Trophoblast cell (in vitro differentiated cells and primary cell): ENCODE measurements around the gene TMEM14B. TPM values are rescaled to one million over a fixed set of nuclear protein-coding genes. Genes with fewer than 3 reads are reported as not detected.

Experiments used
- DNase-seq, 2 donors: peaks; one replicate each; pipeline ENCODE4 v3.0.0-alpha.2; 2016
- H2AFZ ChIP-seq: 2 replicates; pipeline ENCODE4 v1.6.1; 2013; ENCODE audit warnings: low read length, moderate library complexity, mild to moderate bottlenecking; ENCODE audit not compliant: insufficient read depth, poor library complexity
- H2AK5ac ChIP-seq: 2 replicates; pipeline ENCODE4 v1.6.1; 2013; ENCODE audit warnings: mild to moderate bottlenecking, low read length
- H2BK120ac ChIP-seq: 2 replicates; pipeline ENCODE4 v1.6.1; 2013; ENCODE audit warnings: low read length, mild to moderate bottlenecking, moderate library complexity; ENCODE audit not compliant: insufficient read depth, poor library complexity
- H2BK12ac ChIP-seq: 2 replicates; pipeline ENCODE4 v1.6.1; 2013; ENCODE audit warnings: mild to moderate bottlenecking, low read length, moderate library complexity
- H2BK5ac ChIP-seq: 2 replicates; pipeline ENCODE4 v1.6.1; 2013; ENCODE audit warnings: low read length, low read depth, moderate library complexity, mild to moderate bottlenecking; ENCODE audit not compliant: poor library complexity
- H3K14ac ChIP-seq: 2 replicates; pipeline ENCODE4 v1.6.1; 2013; ENCODE audit warnings: mild to moderate bottlenecking, low read length
- H3K18ac ChIP-seq: 2 replicates; pipeline ENCODE4 v1.6.1; 2013; ENCODE audit warnings: mild to moderate bottlenecking, low read length
- H3K23ac ChIP-seq: 2 replicates; pipeline ENCODE4 v1.6.1; 2013; ENCODE audit warnings: low read length
- H3K27ac ChIP-seq: 2 replicates; pipeline ENCODE4 v1.5.1; 2013; ENCODE audit warnings: low read depth, mild to moderate bottlenecking, inconsistent platforms, low read length, moderate library complexity
- H3K27me3 ChIP-seq: 2 replicates; pipeline ENCODE4 v1.6.1; 2013; ENCODE audit warnings: inconsistent platforms, mild to moderate bottlenecking, low read length, moderate library complexity; ENCODE audit not compliant: insufficient read depth
- H3K36me3 ChIP-seq, 2 experiments: 1 replicate in 1 of 2; 2 replicates in 1 of 2; pipeline ENCODE4 v1.6.1; 2013; ENCODE audit warnings: low read length in 2 of 2, mild to moderate bottlenecking in 2 of 2, moderate library complexity in 1 of 2; ENCODE audit not compliant: insufficient read depth in 2 of 2, control insufficient read depth in 1 of 2
- H3K4ac ChIP-seq: 2 replicates; pipeline ENCODE4 v1.6.1; 2013; ENCODE audit warnings: low read depth, mild to moderate bottlenecking, low read length, moderate library complexity
- H3K4me1 ChIP-seq, 2 experiments: 1 replicate in 1 of 2; 2 replicates in 1 of 2; pipeline ENCODE4 v1.6.1; 2013; ENCODE audit warnings: low read length in 2 of 2, mild to moderate bottlenecking in 2 of 2, moderate library complexity in 1 of 2; ENCODE audit not compliant: insufficient read depth in 2 of 2, control insufficient read depth in 1 of 2
- H3K4me2 ChIP-seq: 2 replicates; pipeline ENCODE4 v1.6.1; 2013; ENCODE audit warnings: inconsistent platforms, mild to moderate bottlenecking, low read length, moderate library complexity
- H3K4me3 ChIP-seq: 2 replicates; pipeline ENCODE4 v1.5.1; 2013; ENCODE audit warnings: mild to moderate bottlenecking, low read depth, low read length, inconsistent platforms
- H3K79me1 ChIP-seq: one replicate; pipeline ENCODE4 v1.6.1; 2013; ENCODE audit warnings: low read length
- H3K79me2 ChIP-seq: 2 replicates; pipeline ENCODE4 v1.6.1; 2013; ENCODE audit warnings: low read length, mild to moderate bottlenecking; ENCODE audit not compliant: control insufficient read depth, insufficient read depth, poor library complexity
- H3K9ac ChIP-seq: 2 replicates; pipeline ENCODE4 v1.6.1; 2013; ENCODE audit warnings: mild to moderate bottlenecking, low read length
- H3K9me3 ChIP-seq: 2 replicates; pipeline ENCODE4 v1.6.1; 2013; ENCODE audit warnings: low read depth, mild to moderate bottlenecking, control low read depth, inconsistent platforms, low read length; ENCODE audit not compliant: insufficient read depth
- H4K12ac ChIP-seq: 2 replicates; pipeline ENCODE4 v1.6.1; 2013; ENCODE audit warnings: low read depth, mild to moderate bottlenecking, low read length, moderate library complexity
- H4K8ac ChIP-seq: 2 replicates; pipeline ENCODE4 v1.6.1; 2013; ENCODE audit warnings: low read depth, mild to moderate bottlenecking, low read length, moderate library complexity
- H4K91ac ChIP-seq: one replicate; pipeline ENCODE4 v1.6.1; 2013; ENCODE audit warnings: low read depth, mild to moderate bottlenecking, low read length, moderate library complexity
- WGBS: extraction: QIAGEN DNeasy Blood & Tissue Kit; methylation state at CpG from one replicate; pipeline ENCODE4 v1.1.7; 2013; ENCODE audit warnings: missing lambda C conversion rate; ENCODE audit not compliant: insufficient read length, insufficient coverage; ENCODE audit errors: extremely low coverage; 5-methylcytosine and 5-hydroxymethylcytosine counted together
- polyA plus RNA-seq: library from polyadenylated mRNA; stranded (reverse); fragments of 200-250 nt; gene quantifications from 2 replicates; pipeline ENCODE4 v1.2.3, GENCODE V29; 2013

The TMEM14B gene
- polyA plus RNA-seq: 66.2 and 69.3 TPM in 2 replicates

DNA sequence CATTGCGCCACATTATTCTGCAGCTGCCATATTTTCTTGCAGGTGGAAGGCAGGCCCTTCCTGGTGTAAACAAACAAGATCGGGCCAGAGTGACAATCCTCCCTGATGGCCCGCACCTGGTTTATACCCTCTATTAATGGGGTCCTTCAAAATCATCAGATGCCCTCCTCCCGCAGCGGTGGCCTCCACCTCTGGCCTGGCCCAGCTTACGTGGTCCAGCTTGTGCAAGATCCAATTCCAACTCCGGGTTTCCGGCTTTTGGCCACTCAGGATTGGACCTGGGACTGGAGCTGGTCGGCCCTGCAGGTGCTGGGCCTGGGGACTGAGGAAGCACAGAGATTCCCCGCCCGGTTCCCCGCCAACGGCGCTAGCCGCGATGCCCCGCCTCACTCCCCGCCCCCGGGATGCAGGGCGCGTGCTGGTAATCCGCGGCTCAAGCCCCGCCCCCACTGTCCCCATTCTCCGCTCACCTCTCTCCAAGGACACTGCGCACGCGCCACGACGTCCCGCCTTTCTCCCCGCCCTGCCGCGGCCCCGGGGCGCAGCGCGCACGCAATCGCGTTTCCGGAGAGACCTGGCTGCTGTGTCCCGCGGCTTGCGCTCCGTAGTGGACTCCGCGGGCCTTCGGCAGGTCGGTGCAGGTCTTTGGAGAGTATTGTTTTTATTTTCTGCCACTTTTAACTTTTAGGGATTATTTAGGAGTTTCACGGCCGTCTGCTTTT is at the start of gene TMEM14B:
TMEM14B (plus strand) TSS at position 555 of the 722 bp plus-strand sequence. CDS start 1,441 bp downstream, outside the sequence.
- Histone ChIP-seq H3K23ac (no peak within 1 kb of the TSS), H4K8ac (peak within 1 kb of the TSS; percentile 78), H3K9ac (peak within 1 kb of the TSS; percentile 89), H3K79me1 (peaks cover 7% of the 10 kb centered on the region), H3K4me3 (peak within 1 kb of the TSS; percentile 83), H2BK12ac (no peak within 1 kb of the TSS), H2AK5ac (peak within 1 kb of the TSS; percentile 12), H3K18ac (peak within 1 kb of the TSS; percentile 49), H3K36me3 (peaks cover 6 to 20% of the 10 kb centered on the region in 2 experiments), H3K4me2 (peak within 1 kb of the TSS; percentile 90), H4K12ac (peak within 1 kb of the TSS; percentile 78), H2AFZ (peak within 1 kb of the TSS; percentile 62), H2BK5ac (peak within 1 kb of the TSS; percentile 24), H3K4ac (peak within 1 kb of the TSS; percentile 68), H3K27me3 (no peaks in the 10 kb centered on the region), H3K4me1 (peaks cover 3 to 8% of the 10 kb centered on the region in 2 experiments), H3K79me2 (peaks cover 6% of the 10 kb centered on the region), H3K27ac (peak within 1 kb of the TSS; percentile 25), H3K9me3 (no peaks in the 10 kb centered on the region), H2BK120ac (peak within 1 kb of the TSS; percentile 74), H3K14ac (peak within 1 kb of the TSS; percentile 73), H4K91ac (peak within 1 kb of the TSS; percentile 54)
- peak; percentile 99 for DNase-seq
- no CpG with 5 or more reads among the region's 52 CpGs for WGBS

DNA sequence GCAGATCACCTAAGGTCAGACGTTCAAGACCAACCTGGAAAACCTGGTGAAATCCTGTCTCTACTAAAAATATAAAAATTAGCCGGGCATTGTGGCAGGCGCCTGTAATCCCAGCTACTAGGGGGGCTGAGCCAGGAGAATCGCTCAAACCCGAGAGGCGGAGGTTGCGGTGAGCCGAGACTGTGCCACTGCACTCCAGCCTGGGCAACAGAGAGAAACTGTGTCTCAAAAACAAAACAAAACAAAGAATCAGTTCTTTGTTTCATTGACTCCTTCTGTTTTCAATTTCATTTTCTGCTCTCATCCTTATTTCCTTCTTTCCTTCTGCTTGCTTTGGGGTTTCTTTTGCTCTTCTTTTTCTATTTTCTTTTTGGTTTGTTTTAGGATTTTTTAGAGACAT is 33.6 kb upstream of the TMEM14B start:
- WGBS: no CpG with 5 or more reads among the region's 8 CpGs
- H3K4me3 ChIP-seq: no peak overlapping the region
- H3K27me3 ChIP-seq: no peaks in the 10 kb centered on the region
- H3K4ac ChIP-seq: no peak overlapping the region
- no peak overlapping the region for H3K9ac ChIP-seq
- no peak overlapping the region for H3K27ac ChIP-seq
- H3K18ac ChIP-seq: no peak overlapping the region
- no peak overlapping the region for H2BK120ac ChIP-seq
- no peaks in the 10 kb centered on the region for H3K4me1 ChIP-seq
- no peaks in the 10 kb centered on the region for H3K79me1 ChIP-seq
- no peak overlapping the region for H4K8ac ChIP-seq
- H3K36me3 ChIP-seq: peaks cover 4 to 5% of the 10 kb centered on the region in 2 experiments
- H3K9me3 ChIP-seq: peaks cover 5% of the 10 kb centered on the region
- no peak overlapping the region for H4K91ac ChIP-seq
- no peak overlapping the region for H2BK12ac ChIP-seq
- H3K23ac ChIP-seq: no peak overlapping the region
- no peak overlapping the region for H2BK5ac ChIP-seq
- H2AFZ ChIP-seq: no peak overlapping the region
- no peak overlapping the region for H4K12ac ChIP-seq
- DNase-seq: no peak
- H3K79me2 ChIP-seq: no peaks in the 10 kb centered on the region
- no peak overlapping the region for H3K14ac ChIP-seq
- no peak overlapping the region for H2AK5ac ChIP-seq
- no peak overlapping the region for H3K4me2 ChIP-seq

GRCh38 chr6:10719296-10719963 is 28.2 kb upstream of the TMEM14B start:
- no peak overlapping the region for H3K4ac ChIP-seq
- H3K4me3 ChIP-seq: no peak overlapping the region
- no peak overlapping the region for H3K27ac ChIP-seq
- H3K4me2 ChIP-seq: no peak overlapping the region
- no peak overlapping the region for H3K18ac ChIP-seq
- H4K12ac ChIP-seq: no peak overlapping the region
- H3K79me2 ChIP-seq: peaks cover 2% of the 10 kb centered on the region
- peak in 1 of 2 donors; percentile 26 for DNase-seq
- H2BK120ac ChIP-seq: no peak overlapping the region
- no peaks in the 10 kb centered on the region for H3K36me3 ChIP-seq
- no peak overlapping the region for H2AFZ ChIP-seq
- H2AK5ac ChIP-seq: no peak overlapping the region
- H2BK5ac ChIP-seq: no peak overlapping the region
- no peak overlapping the region for H2BK12ac ChIP-seq
- no peak overlapping the region for H3K23ac ChIP-seq
- H3K27me3 ChIP-seq: no peaks in the 10 kb centered on the region
- WGBS: no CpG with 5 or more reads among the region's 8 CpGs
- H3K79me1 ChIP-seq: peaks cover 11% of the 10 kb centered on the region
- no peak overlapping the region for H4K8ac ChIP-seq
- H3K9me3 ChIP-seq: peaks cover 8% of the 10 kb centered on the region
- no peak overlapping the region for H3K14ac ChIP-seq
- peaks cover 0 to 8% of the 10 kb centered on the region in 2 experiments for H3K4me1 ChIP-seq
- H3K9ac ChIP-seq: no peak overlapping the region
- H4K91ac ChIP-seq: no peak overlapping the region

DNA sequence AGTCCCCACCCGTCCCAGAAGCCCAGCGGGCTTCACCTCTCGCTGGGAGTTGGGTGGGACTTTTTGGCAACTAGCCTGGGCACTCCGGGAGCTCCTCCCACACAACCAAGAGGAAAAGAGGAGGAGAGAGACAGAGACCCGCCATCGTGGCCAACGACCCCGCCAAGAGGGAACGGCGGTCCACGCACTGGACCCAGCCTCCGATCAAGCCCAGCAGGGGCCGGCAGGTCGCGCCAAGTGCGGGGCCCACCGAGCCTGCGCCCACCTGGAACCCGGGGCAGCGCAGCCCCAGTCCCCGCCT is 27.7 kb upstream of the TMEM14B start:
- Histone ChIP-seq H3K27me3 (no peaks in the 10 kb centered on the region), H4K12ac (no peak overlapping the region), H3K36me3 (peaks cover 0 to 2% of the 10 kb centered on the region in 2 experiments), H3K14ac (no peak overlapping the region), H3K9ac (no peak overlapping the region), H3K4me2 (no peak overlapping the region), H3K4ac (no peak overlapping the region), H2AFZ (no peak overlapping the region), H2BK12ac (no peak overlapping the region), H3K4me3 (peak overlapping the region; percentile 23), H3K9me3 (peaks cover 8% of the 10 kb centered on the region), H2BK5ac (no peak overlapping the region), H2BK120ac (no peak overlapping the region), H3K79me1 (peaks cover 11% of the 10 kb centered on the region), H3K4me1 (peaks cover 0 to 8% of the 10 kb centered on the region in 2 experiments), H3K79me2 (peaks cover 2% of the 10 kb centered on the region), H4K8ac (peak overlapping the region; percentile 42), H4K91ac (no peak overlapping the region), H3K27ac (no peak overlapping the region), H2AK5ac (peak overlapping the region; percentile 59), H3K23ac (no peak overlapping the region), H3K18ac (no peak overlapping the region)
- DNase-seq: no peak
- no CpG with 5 or more reads among the region's 21 CpGs for WGBS
